ENCODE data around the gene PCDHGC4.

Gene PCDHGC4

GRCh38 chr5:141510850-141511601, 26.2 kb downstream of the PCDHGC4 start:
- TF ChIP-seq CTCF (IDR thresholded peaks at IDR 0.05): no peak

GRCh38 chr5:141511771-141512325, 27.0 kb downstream of the PCDHGC4 start:
- no peak for TF ChIP-seq CTCF (IDR thresholded peaks at IDR 0.05)

GRCh38 chr5:141512390-141512910, 27.6 kb downstream of the PCDHGC4 start:
- TF ChIP-seq CTCF (IDR thresholded peaks at IDR 0.05): peak; percentile 91

GRCh38 chr5:141512911-141513626, 28.2 kb downstream of the PCDHGC4 start:
- no peak for TF ChIP-seq CTCF (IDR thresholded peaks at IDR 0.05)

- no peak for TF ChIP-seq CTCF (IDR thresholded peaks at IDR 0.05)
These were observed 28.9 kb downstream of the PCDHGC4 start for GRCh38 chr5:141513627-141514329.

- TF ChIP-seq CTCF (IDR thresholded peaks at IDR 0.05): no peak
These were observed 29.7 kb downstream of the PCDHGC4 start for GRCh38 chr5:141514330-141515133.

Measured in LNCAP (cell line).